Loucy (cell line): ENCODE measurements around the gene ZNF800.

Source experiments
- EZH2phosphoT487 ChIP-seq: fragments of 200-600 bp; IDR thresholded peaks from 2 replicates; pipeline ENCODE4 v1.6.1; 2018; ENCODE audit warnings: antibody characterized with exemption, mild to moderate bottlenecking, moderate library complexity, borderline replicate concordance
- TF ChIP-seq, protein P1 (sequence below): fragments of 200-600 bp; sonication (generic); conservative IDR thresholded peaks from 2 replicates; pipeline ENCODE4 v1.5.1; 2014; ENCODE audit warnings: mild to moderate bottlenecking, antibody characterized with exemption, low read length

DNA sequence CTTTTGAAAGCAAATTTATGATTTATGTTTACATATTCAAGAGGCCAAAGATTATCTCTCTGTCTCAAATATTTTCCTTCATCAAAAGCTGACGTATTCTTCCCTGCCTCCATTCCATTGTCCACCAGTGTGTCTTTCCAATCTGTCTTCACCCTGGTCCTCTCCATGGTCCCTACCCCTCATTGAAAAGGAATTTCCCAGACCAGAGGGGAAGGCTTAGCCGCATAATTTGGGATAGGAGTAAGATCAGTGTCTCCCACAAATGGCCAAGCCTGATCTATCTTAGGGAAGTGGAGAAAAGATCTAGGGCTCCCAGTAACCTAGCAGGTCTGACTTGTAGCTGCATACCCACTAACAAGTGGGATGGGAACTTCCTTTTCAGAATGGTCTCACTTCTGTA, 46.3 kb upstream of the ZNF800 start:
- TF ChIP-seq, protein P1, sequence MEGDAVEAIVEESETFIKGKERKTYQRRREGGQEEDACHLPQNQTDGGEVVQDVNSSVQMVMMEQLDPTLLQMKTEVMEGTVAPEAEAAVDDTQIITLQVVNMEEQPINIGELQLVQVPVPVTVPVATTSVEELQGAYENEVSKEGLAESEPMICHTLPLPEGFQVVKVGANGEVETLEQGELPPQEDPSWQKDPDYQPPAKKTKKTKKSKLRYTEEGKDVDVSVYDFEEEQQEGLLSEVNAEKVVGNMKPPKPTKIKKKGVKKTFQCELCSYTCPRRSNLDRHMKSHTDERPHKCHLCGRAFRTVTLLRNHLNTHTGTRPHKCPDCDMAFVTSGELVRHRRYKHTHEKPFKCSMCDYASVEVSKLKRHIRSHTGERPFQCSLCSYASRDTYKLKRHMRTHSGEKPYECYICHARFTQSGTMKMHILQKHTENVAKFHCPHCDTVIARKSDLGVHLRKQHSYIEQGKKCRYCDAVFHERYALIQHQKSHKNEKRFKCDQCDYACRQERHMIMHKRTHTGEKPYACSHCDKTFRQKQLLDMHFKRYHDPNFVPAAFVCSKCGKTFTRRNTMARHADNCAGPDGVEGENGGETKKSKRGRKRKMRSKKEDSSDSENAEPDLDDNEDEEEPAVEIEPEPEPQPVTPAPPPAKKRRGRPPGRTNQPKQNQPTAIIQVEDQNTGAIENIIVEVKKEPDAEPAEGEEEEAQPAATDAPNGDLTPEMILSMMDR = no peak
- TF ChIP-seq EZH2phosphoT487 = no peak
